Astrocyte of the spinal cord (primary cell): Measurements from ENCODE around the gene MICB.
A peak's percentile ranks its signal among the peaks of the same experiment; 100 is the strongest.

Experiments
- DNase-seq: peaks from one replicate; pipeline ENCODE4 v3.0.0; 2011; ENCODE audit warnings: low read depth, low spot score
- H3K4me3 ChIP-seq: 2 replicates; pipeline ENCODE4 v1.5.1; 2011; ENCODE audit warnings: low read depth, mild to moderate bottlenecking, low read length, moderate library complexity
- CTCF ChIP-seq: IDR thresholded peaks from 2 replicates; pipeline ENCODE4 v1.5.1; 2012; ENCODE audit warnings: low read depth, mild to moderate bottlenecking, low read length, inconsistent platforms
- in situ Hi-C: cut with HindIII; loops from 2 replicates; pipeline ENCODE4 v1.10.0; 2017; ENCODE audit warnings: low sequenced_read_pairs

MICB gene

DNA sequence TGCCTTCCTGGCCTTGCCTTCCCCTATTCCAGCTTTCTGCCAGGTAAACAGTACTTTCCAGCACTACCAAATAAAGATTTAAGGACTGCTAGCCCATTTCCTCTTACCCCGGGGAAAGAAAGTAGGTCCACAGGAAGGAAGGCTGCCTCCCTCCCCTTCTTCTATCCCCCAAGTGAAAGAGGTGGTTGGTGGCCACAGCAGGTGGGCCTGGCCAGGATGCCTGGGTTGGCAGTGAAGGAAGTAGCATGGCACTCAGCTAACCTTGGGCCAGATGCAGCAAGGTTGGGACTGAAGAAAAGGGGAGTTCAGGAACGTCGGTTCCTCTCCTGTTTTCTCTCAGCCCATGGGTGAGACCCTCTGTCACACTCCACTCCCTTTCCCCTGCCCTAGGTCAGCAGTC, 58.4 kb downstream of the MICB start:
- TF ChIP-seq CTCF, result no peak
- DNase-seq, result no peak
- in situ Hi-C loops, result no loop called here
- no peak overlapping the region for H3K4me3 ChIP-seq

GRCh38 chr6:31557443-31558317, 59.7 kb downstream of the MICB start:
- TF ChIP-seq CTCF, result no peak
- DNase-seq, result no peak
- no peak overlapping the region for H3K4me3 ChIP-seq
- in situ Hi-C loops, result no loop called here

GRCh38 chr6:31558318-31558625, 60.3 kb downstream of the MICB start:
- no peak overlapping the region for H3K4me3 ChIP-seq
- TF ChIP-seq CTCF, result no peak
- in situ Hi-C loops, result no loop called here
- DNase-seq, result no peak

DNA sequence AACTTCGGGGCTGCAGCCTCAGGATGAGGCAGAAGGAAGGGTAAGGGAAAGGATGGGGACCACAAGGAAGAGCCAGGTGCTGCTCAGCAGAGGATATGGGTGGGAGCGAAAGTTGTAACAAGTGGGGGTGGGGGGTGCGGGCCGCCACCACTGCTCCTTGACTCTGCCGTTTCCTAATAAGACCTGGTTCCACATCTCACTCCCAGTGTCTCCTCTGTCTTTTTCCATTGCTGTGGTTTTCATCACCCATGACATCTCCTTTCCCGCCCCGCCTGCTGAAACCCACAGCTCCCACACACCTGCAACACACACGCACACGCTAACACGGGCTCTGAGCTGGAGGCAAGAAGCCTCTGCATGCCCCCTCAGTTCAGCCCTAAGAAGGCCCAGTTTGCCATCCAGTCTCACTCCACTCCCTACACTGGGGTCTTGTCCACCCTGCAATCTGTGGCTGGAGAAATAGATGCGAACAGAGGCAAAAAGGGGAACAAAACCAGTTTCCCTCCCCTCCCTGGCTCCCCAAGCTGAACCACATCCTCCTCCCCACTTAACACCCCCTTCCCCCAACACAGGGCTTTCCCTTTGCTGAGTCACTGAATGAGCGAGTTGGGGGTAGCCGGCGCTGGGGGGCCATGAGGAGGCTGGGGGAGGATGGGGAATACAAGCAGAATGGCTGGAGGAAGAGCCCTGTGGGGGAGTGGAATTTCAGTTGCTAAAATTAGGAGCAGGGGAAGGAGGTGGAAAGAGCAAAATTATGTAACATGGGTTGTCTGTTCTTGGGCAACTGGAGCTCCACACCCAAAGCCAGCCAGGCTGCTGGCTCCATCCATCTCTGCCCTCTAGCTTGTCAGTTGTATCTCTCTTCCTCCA, 60.9 kb downstream of the MICB start:
- H3K4me3 ChIP-seq, result no peak overlapping the region
- no peak for DNase-seq
- in situ Hi-C loops, result no loop called here
- TF ChIP-seq CTCF, result no peak

DNA sequence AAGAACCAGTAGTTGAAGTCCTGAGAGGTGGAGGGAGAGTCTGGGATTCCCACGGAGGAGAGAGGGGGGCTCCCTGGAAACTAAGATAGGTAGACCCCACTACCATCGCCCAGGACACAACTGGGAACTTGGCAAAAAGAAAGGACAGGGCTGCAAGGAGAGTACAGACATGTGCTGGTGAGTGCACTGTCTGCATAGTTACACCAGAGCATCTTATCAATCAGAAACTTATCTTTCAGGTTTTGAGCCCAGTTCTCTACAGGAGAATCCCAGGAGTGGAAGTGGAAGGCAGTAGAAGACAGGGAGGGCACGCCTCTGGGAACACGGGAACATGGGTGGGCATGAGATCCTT, 61.6 kb downstream of the MICB start:
- in situ Hi-C loops, result no loop called here
- H3K4me3 ChIP-seq, result no peak overlapping the region
- no peak for DNase-seq
- TF ChIP-seq CTCF, result no peak

GRCh38 chr6:31559958-31560696, 62.2 kb downstream of the MICB start:
- in situ Hi-C loops, result no loop called here
- DNase-seq, result peak; percentile 55
- H3K4me3 ChIP-seq, result no peak overlapping the region
- no peak for TF ChIP-seq CTCF
